NCI-H446 treated with DMSO at 0.1 percent for 48 hours (cell line): Measurements from ENCODE around the gene DGLUCY.
"Not testable (repeated sequence)": the region's sequence is repeated elsewhere in the genome, so short reads cannot be mapped to it uniquely, and the experiment has no call there.

ENCODE experiments used
- DNase-seq: peaks from one replicate; lab custom pipeline; 2025; lab: John Stamatoyannopoulos, UW

Gene DGLUCY

DNA sequence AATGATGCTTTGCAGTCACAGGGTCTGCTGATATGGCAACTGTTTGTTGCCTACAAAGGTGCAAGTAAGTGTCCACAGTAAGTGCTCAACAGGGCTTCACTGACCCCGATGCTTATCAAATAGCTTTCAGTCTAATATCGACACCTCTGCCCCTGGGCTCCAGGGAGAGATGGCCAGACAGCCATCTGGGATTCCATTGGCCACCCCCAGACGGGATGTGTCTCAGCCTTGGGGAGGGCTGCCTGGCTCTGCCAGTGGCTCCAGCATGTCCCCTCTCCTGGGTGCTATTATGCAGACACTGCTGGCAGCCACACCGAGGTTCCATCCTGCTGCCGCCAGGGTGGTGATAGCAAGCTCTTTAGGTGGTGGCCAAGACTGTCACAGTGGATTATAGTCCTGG is 57.4 kb downstream of the DGLUCY start:
- DNase-seq = peak; percentile 89

DNA sequence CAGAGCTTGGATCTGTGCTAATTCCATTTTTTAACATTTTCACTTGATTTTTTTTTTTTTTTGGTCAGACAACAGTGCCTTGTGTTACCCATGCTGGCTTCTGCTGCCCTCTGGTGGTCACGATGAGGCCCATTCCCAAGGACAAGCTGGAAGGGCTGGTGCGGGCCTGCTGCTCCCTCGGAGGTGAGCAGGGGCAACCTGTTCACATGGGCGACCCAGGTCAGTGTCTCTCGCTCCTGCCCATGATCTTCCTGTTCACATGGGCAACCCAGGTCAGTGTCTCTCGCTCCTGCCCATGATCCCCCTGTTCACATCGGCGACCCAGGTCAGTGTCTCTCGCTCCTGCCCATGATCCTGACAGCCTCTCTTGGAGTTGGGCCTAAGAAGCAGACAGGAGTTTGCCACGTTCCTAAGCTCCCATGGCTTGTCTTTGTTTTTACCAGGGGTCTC is 59.4 kb downstream of the DGLUCY start:
- DNase-seq = peak; percentile 77

DNA sequence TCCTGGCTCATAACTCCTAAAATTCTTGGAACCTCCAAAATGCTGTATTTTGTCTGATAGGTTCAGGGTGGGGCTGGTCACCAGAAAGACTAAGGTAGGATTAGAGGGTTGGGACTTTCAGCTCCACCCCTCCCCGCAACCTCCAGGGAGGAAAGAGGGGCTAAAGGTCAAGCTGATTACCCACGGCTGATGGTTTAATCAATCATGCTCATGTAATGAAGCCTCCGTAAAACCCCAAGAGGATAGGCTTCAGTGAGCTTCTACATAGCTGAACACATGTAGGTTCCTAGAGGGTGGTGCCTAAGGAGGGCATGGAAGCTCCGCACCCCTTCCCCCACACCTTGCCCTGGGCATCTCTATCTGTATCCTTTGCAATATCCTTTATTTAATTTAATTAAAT is 60.0 kb downstream of the DGLUCY start:
- no peak for DNase-seq

DNA sequence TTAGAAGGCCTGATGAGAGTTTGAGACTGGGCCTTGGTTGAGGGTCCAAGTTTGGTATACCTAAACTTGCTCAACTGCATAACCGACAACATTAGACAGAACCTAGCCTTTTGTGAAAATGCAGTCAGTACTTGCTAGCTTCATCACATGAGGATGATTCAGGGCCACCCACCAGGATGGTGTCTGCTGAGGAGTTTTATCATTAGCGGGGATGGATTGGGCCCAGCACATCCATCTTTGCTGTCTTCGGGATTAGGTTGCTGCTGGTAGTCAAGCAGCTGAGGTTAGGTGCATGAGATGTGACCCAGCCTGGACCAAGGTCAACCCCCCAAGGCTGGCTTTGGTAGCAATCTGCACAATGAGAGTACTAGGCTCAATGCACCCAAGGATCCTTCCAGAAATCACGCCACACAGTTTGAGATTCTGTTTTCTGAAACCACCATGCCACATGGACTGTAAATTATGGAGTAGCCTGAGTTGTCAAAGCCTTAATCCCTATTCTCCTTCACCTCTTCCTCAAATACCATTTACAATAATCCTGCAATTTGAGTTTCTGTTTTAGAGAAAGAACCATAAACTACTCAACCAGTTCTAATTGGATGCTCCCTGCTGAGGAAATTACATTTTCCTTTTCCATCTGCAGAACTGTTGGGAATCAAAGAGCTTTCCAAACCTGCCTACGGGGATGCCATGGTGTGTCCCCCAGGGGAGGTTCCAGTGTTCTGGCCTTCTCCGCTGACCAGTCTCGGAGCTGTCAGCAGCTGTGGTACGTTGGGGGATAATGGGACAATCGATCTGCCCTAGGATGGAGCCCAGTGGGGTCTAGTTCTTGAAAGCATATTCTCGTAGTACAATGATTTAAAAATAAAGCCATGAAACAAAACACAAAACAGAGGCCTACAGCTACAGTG is 61.7 kb downstream of the DGLUCY start:
- no peak for DNase-seq

DNA sequence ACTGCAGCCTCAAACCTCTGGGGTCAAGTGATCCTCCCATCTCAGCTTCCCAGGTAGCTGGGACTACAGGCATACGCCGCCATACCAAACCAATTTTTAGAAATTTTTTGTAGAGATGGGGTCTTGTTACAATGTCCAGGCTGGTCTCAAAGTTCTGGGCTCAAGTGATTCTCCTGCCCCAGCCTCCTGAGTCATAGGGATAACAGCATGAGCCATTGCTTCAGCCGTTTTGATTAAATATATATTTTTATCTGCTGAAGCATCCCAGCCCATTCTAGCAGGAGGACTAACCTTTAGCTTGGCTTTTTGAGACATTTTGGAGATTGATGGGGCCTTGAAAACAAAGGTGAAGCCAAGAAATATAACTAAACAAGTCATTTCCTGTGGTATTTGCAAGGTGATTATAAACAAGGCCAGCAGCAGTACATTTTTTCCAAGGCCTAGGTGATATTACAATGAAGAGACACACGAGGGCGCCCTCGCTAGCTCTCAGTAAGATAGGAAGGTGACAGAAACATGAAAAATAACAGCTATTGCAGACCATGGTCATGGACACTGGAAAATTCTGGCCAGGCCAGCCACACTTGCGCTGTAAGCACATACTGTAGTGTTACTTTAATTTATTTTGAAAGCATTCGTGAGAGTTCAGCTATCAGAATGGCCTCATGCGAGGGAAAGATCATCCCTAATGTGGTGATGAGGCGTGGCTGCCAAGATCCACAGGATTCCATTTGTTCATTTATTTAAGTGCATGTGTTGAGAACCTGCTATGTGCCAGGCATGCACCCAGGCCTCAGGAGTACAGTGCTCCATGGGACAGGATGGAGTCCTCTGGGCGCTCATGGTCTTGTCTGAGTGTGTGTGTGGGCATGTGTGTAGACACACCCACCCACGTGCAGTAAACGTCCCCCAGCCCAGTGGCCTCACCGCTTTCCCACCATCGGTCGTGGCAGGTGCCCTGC is 63.5 kb downstream of the DGLUCY start:
- DNase-seq = peak; percentile 75

DNA sequence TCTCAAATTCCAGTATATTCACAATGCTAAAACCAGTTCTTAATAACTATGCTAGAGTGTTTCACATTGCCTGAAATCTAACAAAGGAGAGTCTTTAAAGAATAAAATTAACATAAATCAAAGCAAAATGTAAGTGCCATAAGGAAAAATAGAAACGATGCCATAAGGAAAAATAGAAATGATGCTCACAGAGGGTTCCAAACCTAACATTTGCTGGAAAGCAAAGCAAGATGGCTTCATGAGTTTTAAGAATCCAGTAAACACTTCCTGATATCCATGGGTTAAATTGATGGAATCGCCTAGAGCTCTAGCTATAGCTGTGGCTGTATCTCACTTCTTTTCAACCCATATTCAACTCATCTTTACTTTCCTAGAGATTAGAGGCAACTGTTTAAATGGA is 66.7 kb downstream of the DGLUCY start:
- DNase-seq = no peak

DNA sequence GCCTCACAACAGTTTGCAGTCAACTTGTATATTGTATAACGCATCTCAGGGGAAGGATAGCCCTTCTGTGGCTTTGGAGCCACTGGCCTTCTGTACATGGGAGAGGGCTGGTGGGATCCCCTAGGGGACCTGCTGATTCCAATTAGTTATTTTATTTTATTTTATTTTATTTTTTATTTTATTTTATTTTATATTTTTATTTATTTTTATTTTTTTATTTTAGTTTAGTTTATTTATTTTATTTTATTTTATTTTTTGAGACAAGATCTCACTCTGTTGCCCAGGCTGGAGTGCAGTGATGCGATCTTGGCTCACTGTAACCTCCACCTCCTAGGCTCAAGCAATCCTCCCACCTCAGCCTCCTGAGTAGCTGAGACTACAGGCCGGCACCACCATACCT is 68.9 kb downstream of the DGLUCY start:
- DNase-seq = not testable (repeated sequence)

DNA sequence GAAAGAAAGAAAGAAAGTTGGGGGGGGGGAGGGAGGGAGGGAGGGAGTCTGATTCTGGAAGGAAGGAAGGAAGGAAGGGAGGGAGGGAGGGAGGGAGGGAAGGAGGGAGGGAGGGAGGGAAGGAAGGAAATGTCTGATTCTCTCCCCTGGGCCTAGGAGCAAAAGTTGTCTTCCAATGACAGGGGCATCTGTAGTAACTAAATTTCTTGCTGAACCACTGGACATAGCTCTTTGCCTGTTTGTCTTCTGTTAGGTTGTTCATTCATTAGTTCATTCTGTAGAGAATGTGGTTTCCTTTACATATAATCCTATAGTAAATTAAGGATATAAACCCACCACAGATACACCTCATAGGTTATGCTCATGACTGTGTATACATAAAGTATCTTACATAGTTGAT is 70.7 kb downstream of the DGLUCY start:
- DNase-seq = no peak

DNA sequence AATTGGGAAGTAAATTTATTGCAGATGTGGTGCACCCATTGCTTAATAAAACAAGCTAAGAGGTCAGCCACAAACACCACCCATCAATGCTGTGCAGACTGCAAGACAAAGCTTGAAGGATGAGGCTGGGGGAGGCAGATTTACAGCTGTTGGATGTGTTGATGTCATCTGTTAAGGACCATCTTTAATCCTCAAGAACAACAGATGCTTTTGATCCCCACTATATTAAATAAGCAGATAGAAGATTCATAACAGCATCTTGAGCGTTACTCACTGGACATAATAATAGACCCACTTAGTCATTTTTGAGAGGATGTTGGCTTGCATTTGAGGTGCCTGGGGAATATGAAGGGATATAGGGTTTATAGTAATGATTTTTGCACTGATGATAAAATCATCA is 71.8 kb downstream of the DGLUCY start:
- DNase-seq = no peak

DNA sequence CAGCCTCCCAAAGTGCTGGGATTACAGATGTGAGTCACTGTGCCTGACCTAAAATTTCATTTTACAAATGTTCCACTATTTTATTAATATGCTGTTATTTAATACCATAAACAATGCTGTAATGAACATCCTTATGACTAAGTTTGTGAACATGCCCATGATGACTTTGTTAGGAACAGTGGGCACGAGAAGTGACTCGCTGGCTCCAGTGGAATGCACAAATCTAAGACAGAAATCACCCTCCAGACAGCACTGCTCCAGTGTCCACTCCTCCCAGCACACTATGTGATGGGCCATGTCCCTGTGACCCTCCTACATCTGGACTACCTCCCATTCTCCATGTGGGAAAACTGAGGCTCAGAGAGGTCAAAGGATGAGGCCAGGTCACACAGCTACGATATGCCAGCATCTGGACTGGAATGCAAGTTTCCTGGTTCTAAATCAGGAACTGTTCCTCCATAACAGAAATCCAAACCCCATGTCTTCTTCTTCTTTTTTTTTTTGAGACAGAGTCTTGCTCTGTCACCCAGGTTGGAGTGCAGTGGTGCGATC is 72.7 kb downstream of the DGLUCY start:
- DNase-seq = no peak

DNA sequence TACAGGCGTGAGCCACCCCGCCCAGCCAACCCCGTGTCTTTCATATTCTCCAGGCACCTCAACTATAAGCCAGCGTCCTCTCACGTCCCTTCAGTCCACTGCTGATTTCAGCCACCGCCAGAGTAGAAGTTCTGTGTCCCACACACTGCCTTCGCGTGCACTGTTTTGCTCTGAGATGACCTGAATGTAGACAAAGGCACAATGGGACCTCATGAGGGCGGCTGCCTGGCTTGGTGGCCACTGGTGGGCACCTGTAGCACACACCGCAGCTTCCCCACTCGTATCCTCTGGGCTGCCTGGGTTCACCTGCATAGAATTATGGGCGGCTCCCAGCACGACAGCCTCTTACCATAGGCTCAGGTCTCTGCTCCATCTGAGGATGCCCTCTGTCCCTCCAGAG is 73.4 kb downstream of the DGLUCY start:
- no peak for DNase-seq

DNA sequence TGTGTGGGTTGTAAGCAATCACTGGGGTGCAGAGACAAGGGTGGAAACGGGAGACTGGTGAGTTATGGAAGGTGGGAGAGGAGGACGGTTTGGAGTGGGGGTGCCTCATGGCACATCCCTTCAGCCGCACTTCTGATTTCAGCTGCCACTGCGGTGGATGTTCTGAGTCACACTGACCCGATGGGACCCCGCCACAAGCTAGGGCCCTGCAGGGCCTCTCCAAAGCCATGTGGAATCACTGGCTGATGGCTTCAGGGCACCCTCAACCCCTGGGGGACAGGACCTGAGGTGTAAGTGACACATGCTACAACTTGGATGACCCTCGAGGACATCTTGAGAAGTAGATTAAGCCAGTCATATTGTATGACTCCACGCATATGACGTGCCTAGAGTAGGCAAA is 77.0 kb downstream of the DGLUCY start:
- DNase-seq = no peak

DNA sequence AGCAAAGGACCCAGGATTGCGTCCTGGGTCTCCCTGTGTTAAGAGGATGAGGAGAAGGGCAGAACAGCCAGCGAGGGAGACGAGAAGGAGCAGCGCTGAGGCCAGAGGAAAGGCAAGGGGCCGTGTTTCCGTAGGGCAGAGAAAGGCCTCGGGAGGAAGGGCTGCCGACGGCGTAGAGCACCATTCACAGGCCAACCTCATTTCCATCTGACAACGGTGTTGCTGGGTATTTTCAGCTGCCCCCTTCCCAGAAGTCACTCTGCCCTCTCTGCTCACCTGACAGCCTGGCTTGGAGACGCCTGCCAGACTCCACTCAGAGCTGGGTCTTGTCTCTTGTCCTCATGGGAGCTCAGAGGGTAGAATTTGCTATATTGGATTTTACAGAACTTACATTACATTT is 79.2 kb downstream of the DGLUCY start:
- no peak for DNase-seq

DNA sequence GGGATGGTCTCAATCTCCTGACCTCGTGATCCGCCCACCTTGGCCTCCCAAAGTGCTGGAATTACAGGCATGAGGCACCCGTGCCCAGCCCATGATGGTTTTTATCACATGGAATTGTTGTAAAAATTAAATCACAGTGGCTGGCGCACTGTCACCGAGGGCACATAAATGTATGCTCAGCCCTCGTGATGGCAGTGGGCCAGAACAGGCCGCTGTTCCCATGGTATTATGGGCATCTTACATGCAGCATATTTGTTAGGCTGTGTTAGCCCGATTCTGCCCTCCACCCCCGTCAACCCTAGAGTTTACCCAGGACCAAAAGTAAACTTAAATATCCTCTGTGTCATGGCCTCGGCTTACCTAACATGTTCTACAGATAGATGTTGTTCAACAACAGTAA is 82.0 kb downstream of the DGLUCY start:
- DNase-seq = no peak

DNA sequence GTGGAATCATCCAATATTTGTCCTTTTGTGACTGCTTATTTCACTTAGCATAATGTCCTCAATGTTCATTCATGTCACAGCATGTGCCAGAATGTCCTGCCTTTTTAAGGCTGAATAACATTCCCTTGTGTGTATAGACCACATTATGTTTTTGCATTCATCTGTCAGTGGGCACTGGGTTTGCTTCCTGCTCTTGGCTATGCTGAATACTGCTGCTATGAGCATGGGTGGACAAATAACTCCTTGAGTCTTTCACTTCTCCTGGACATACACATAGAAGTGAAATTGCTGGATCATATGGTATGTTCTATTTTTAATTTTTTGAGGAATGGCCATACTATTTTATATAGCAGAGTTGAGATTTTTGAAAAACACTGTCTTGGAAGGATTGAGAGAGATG is 83.8 kb downstream of the DGLUCY start:
- no peak for DNase-seq

DNA sequence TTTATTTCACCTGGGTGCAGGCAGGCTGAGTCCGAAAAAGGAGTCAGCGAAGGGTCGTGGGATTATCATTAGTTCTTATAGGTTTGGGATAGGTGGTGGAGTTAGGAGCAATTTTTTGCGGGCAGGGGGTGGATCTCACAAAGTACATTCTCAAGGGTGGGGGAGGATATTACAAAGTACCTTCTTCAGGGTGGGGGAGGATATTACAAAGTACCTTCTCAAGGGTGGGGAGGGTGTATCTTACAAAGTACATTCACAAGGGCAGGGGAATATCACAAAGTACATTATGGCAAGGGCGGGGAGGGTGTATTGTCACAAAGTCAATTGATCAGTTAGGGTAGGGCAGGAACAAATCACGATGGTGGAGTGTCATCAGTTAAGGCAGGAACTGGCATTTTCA is 86.9 kb downstream of the DGLUCY start:
- DNase-seq = not testable (repeated sequence)

DNA sequence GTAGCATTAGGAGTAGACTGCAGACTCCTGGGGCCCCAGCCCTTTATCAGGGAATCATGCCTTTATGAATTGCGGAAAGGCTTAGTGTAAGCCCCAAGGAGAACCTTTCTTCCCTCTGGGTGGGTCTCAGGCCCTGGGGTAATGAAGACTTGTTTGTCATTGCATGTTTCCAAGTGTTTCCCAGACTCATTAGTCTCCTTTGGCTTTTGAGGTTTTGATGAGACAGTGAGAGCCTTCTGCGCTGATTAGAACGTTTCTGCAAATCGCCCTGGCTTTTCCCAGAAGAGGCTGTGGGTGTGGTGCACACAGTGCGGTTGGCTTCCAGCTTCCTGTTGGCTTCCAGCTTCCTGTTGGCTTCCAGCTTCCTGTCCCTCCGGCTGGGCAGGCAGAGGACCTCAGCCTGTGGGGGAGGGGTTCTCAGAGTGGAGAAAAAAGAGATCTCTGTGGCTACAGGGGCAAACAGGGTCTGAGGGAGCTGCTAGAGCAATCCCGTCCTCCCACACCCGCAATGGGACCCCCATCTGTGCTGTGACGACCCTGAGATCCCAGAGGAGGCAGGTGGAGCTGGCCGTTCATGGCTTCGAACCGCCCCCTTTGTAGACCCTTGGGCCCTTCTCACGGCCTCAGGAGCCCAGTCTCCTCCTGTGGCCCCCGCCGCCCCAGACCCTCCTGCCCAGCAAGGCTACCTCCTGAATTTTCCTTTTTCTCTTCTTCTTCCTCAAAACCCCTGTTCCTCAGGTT is 88.5 kb downstream of the DGLUCY start:
- no peak for DNase-seq

DNA sequence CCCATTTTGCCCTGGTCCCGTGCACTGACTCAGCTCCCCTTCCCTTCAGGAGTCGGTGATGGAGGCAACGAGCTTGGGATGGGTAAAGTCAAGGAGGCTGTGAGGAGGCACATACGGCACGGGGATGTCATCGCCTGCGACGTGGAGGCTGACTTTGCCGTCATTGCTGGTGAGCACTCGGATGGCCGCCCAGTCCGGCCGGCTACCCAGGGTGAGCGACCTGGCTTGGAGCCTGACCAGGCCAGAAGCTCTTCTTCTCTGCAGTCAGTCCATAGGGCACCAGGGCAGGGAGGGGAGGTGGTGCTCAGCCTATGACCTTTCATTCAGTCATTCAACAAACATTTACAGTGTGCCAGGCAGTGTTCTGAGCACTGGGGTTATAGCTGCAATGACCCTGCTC is 90.8 kb downstream of the DGLUCY start:
- no peak for DNase-seq

DNA sequence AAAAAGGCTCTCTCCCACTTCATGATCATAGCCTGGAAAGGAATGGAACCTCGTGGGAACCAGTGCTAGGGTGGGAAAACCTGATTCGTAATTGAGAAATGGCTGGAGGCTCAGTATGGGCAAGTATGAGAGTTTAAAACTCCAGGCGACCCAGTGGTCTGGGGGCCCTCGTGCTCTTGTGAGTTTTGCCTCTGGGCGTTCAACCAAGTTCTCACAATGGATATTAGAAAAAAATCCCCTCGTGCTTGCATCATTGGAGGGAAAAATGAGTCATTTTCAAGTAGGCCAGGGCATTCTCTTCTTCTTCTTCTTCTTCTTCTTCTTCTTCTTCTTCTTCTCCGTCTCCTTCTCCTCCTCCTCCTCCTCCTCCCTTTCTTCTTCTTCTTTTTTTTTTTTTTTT is 91.6 kb downstream of the DGLUCY start:
- no peak for DNase-seq

DNA sequence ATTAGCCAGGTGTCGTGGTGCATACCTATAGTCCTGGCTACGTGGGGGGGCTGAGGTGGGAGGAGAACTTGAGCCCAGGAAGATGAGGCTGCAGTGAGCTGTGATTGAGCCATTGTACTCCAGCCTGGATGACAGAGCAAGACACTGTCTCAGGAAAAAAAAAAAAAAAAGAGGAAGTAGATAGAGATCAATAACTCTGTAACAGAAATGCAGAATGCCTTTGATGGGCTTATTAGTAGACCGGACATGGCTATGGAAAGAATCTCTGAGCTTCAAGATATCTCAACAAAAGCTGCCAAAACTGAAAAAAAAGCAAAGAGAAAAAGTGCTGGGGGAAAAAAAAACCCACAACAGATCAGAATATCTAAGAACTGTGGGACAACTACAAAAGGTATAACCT is 93.1 kb downstream of the DGLUCY start:
- DNase-seq = no peak

DNA sequence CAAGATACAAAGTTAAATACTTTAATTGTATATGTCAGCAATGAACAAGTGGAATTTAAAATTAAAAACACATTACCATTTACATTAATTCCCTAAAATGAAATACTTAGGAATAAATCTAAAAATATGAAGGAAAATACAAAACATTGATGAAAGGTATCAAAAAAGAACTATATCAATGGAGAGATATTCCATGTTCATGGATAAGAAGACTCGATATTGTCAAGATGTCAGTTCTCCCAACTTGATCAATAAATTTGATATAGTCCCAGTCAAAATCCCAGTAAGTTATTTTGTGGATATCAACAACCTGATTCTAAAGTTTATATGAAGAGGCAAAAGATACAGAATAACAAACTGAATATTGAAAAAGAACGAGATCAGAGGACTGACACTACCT is 97.1 kb downstream of the DGLUCY start:
- no peak for DNase-seq

DNA sequence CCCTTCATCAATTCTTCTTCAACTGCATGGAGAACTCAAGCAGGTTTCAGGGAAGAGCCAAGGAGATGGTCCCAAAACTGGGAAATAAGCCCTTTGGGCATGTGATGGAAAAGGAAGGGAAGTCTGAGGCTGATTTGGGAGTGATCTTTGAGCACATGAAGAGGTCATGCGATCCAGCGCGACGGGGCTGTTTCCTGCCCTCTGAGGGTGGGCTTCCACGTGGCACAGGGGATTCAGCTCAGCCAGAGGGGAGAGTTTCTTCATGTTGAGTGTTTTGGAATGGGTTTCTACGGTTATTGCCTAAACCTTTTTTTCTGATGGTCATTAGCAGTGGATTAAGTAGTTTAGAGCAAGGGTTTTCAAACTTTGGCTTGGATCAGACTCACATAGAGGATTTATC is 100.4 kb downstream of the DGLUCY start:
- DNase-seq = no peak
